Stomach (tissue), 9 donors: ENCODE measurements around the gene FAM13B. TPM values are rescaled to one million over a fixed set of nuclear protein-coding genes. Genes with fewer than 3 reads are reported as not detected.

Experiments
- DNase-seq, 2 donors: peaks; one replicate each; pipeline versions ENCODE4 v3.0.0 to v3.0.0-alpha.2; 2013 to 2019
- H3K27ac ChIP-seq, 5 donors: fragments of 200-600 bp in 4 of 5; sonication (generic) in 4 of 5; one replicate each; pipeline ENCODE4 v1.5.1; 2013 to 2019; ENCODE audit warnings: mild to moderate bottlenecking in 1 of 5, moderate library complexity in 1 of 5
- H3K27me3 ChIP-seq, 3 donors: fragments of 200-600 bp; sonication (generic); one replicate each; pipeline ENCODE4 v1.5.1; 2017 to 2019; ENCODE audit warnings: mixed run types in 1 of 3
- H3K36me3 ChIP-seq, 4 donors: fragments of 200-600 bp; sonication (generic); 1 replicate in 3 of 4; 2 replicates in 1 of 4; pipeline ENCODE4 v1.5.1; 2016 to 2019
- H3K4me1 ChIP-seq, 4 donors: fragments of 200-600 bp; sonication (generic); one replicate each; pipeline ENCODE4 v1.5.1; 2016 to 2019
- H3K4me3 ChIP-seq, 4 donors: fragments of 200-600 bp; sonication (generic) in 3 of 4; one replicate each; pipeline ENCODE4 v1.5.1; 2016 to 2019; ENCODE audit warnings: mild to moderate bottlenecking in 1 of 4
- H3K9me3 ChIP-seq, 4 donors: fragments of 200-600 bp; sonication (generic); one replicate each; pipeline ENCODE4 v1.5.1; 2016 to 2019
- CTCF ChIP-seq, 7 experiments: fragments of 450-650 bp in 4 of 7; fragments of 200-600 bp in 3 of 7; sonication (generic) in 3 of 7; IDR thresholded peaks; one replicate each; pipeline ENCODE4 v1.5.1; 2016 to 2019; ENCODE audit warnings: antibody characterized with exemption in 7 of 7, control low read depth in 2 of 7, mild to moderate bottlenecking in 1 of 7
- EP300 ChIP-seq: sonication (generic); formaldehyde crosslinking; IDR thresholded peaks from one replicate; pipeline ENCODE4 v1.6.1; 2017; ENCODE audit warnings: antibody characterized with exemption
- POLR2A ChIP-seq, 4 donors: fragments of 450-650 bp; IDR thresholded peaks; one replicate each; pipeline ENCODE4 v1.6.1; 2016; ENCODE audit warnings: antibody characterized with exemption in 4 of 4, control low read depth in 2 of 4, mild to moderate bottlenecking in 1 of 4, moderate library complexity in 1 of 4
- POLR2AphosphoS5 ChIP-seq, 3 donors: sonication (generic); formaldehyde crosslinking; IDR thresholded peaks; one replicate each; pipeline ENCODE4 v1.6.1; 2016; ENCODE audit warnings: antibody characterized with exemption in 3 of 3
- WGBS, 5 donors: extraction: QIAGEN DNeasy Blood & Tissue Kit in 3 of 5; methylation state at CpG; one replicate each; pipeline versions ENCODE4 v1.1.5 to v1.1.7; 2013 to 2018; 5-methylcytosine and 5-hydroxymethylcytosine counted together
- intact Hi-C: fragments of 100-400 bp; cut with DNase I; formaldehyde crosslinking; loops from one replicate; pipeline ENCODE4 v1.15.1; 2023; ENCODE audit warnings: low total_unique reads
- polyA plus RNA-seq, 3 donors: library from polyadenylated mRNA; stranded (reverse); fragments of 200-250 nt; gene quantifications; one replicate each; pipeline ENCODE4 v1.2.3, GENCODE V29; 2013
- total RNA-seq, 5 donors: library from RNA; depleted of rRNA; stranded (reverse); fragments of >200 nt; gene quantifications; one replicate each; pipeline versions ENCODE4 v1.1.0 to v1.2.3, GENCODE V29; 2014 to 2016
- donor health status: healthy with polysubstance abuse.
- donor health status: Bipolar disorder and iron deficiency.
- donor health status: healthy.

FAM13B gene
- total and polyA plus RNA-seq, 8 donors: 7.0 to 66.6 (median 24.2) TPM

GRCh38 chr5:138033907-138034306 is 1.0 kb upstream of the FAM13B start:
- H3K27me3 ChIP-seq: no peaks in the 10 kb centered on the region
- DNase-seq: peak in 1 of 2 donors; percentile 23
- H3K36me3 ChIP-seq: no peaks in the 10 kb centered on the region
- TF ChIP-seq CTCF (IDR thresholded peaks at IDR 0.05) (no peak), POLR2AphosphoS5 (IDR thresholded peaks at IDR 0.05) (no peak), EP300 (no peak), POLR2A (IDR thresholded peaks at IDR 0.05) (no peak)
- intact Hi-C loops: no loop called here
- 54 to 69% (median 61%) methylated on average over 2 of the region's 2 CpGs for WGBS, 5 donors
- no peaks in the 10 kb centered on the region for H3K9me3 ChIP-seq
- peak overlapping the region in 2 of 4 donors; percentile 82 to 91 for H3K4me3 ChIP-seq
- peaks cover 19 to 49% (median 39%) of the 10 kb centered on the region in 4 donors for H3K4me1 ChIP-seq
- H3K27ac ChIP-seq: peak overlapping the region; percentile 98 to 99 (median 98)

GRCh38 chr5:138033386-138033808 is 518 bp upstream of the FAM13B start:
- Histone ChIP-seq H3K27me3 (no peaks in the 10 kb centered on the region), H3K4me3 (peak overlapping the region; percentile 82 to 99 (median 90)), H3K9me3 (no peaks in the 10 kb centered on the region), H3K4me1 (peaks cover 20 to 55% (median 42%) of the 10 kb centered on the region in 4 donors), H3K27ac (peak overlapping the region; percentile 98 to 99 (median 98)), H3K36me3 (no peaks in the 10 kb centered on the region)
- intact Hi-C loops: no loop called here
- TF ChIP-seq CTCF (IDR thresholded peaks at IDR 0.05) (no peak), EP300 (no peak), POLR2A (IDR thresholded peaks at IDR 0.05) (no peak), POLR2AphosphoS5 (IDR thresholded peaks at IDR 0.05) (no peak)
- DNase-seq: no peak
- WGBS, 5 donors: 1 to 5% (median 2%) methylated on average over 15 of the region's 15 CpGs

GRCh38 chr5:138032028-138032571 is 779 bp downstream of the FAM13B start:
- Histone ChIP-seq H3K4me1 (peaks cover 30 to 68% (median 48%) of the 10 kb centered on the region in 4 donors), H3K27me3 (no peaks in the 10 kb centered on the region), H3K36me3 (no peaks in the 10 kb centered on the region), H3K4me3 (peak overlapping the region; percentile 82 to 99 (median 90)), H3K27ac (peak overlapping the region; percentile 98 to 99 (median 98)), H3K9me3 (no peaks in the 10 kb centered on the region)
- TF ChIP-seq POLR2A (IDR thresholded peaks at IDR 0.05): no peak
- TF ChIP-seq POLR2AphosphoS5 (IDR thresholded peaks at IDR 0.05): peak in 1 of 3 donors; percentile 27
- peak; percentile 64 to 79 for DNase-seq
- WGBS, 5 donors: 1% methylated on average over 24 of the region's 24 CpGs
- intact Hi-C loops: no loop called here

- no peak overlapping the region for H3K27ac ChIP-seq
- no peak overlapping the region for H3K4me3 ChIP-seq
- H3K9me3 ChIP-seq: no peaks in the 10 kb centered on the region
- TF ChIP-seq POLR2AphosphoS5 (IDR thresholded peaks at IDR 0.05) (no peak), POLR2A (IDR thresholded peaks at IDR 0.05) (no peak), EP300 (no peak), CTCF (IDR thresholded peaks at IDR 0.05) (no peak)
- H3K36me3 ChIP-seq: no peaks in the 10 kb centered on the region
- H3K27me3 ChIP-seq: no peaks in the 10 kb centered on the region
- 74 to 92% (median 83%) methylated on average over 2 of the region's 2 CpGs for WGBS, 5 donors
- no peak for DNase-seq
- intact Hi-C loops: no loop called here
- H3K4me1 ChIP-seq: peaks cover 30 to 73% (median 47%) of the 10 kb centered on the region in 4 donors
These were observed 2.9 kb downstream of the FAM13B start for GRCh38 chr5:138029944-138030343.

- Histone ChIP-seq H3K27me3 (no peaks in the 10 kb centered on the region), H3K9me3 (no peaks in the 10 kb centered on the region), H3K27ac (no peak overlapping the region), H3K4me1 (peaks cover 30 to 78% (median 49%) of the 10 kb centered on the region in 4 donors), H3K4me3 (no peak overlapping the region), H3K36me3 (no peaks in the 10 kb centered on the region)
- intact Hi-C loops: no loop called here
- DNase-seq: no peak
- WGBS, 5 donors: 45 to 59% (median 56%) methylated on average over 2 of the region's 2 CpGs
- TF ChIP-seq POLR2AphosphoS5 (IDR thresholded peaks at IDR 0.05): no peak
- TF ChIP-seq EP300: no peak
These were observed 3.4 kb downstream of the FAM13B start for GRCh38 chr5:138029501-138029900.
